GM12878 (cell line): ENCODE measurements around the gene PPP1CA. TPM values are rescaled to one million over a fixed set of nuclear protein-coding genes. Genes with fewer than 3 reads are reported as not detected.
"Not testable (repeated sequence)": the region's sequence is repeated elsewhere in the genome, so short reads cannot be mapped to it uniquely, and the experiment has no call there.

Experiments
- ATAC-seq: fragments of 200-7000 bp; cut with Tn5 transposase; 3 replicates; pipeline ENCODE4 v1.9.1; 2020; ENCODE audit warnings: mild to moderate bottlenecking, moderate library complexity
- BruUV-seq: library from RNA; stranded (reverse); fragments of 400-500 nt; replicated peaks from 2 replicates; lab custom pipeline; 2021; lab: Mats Ljungman, UMichigan
- CTCF ChIA-PET: fragments of 300-600 bp; sonication (Branson Sonifier 250); formaldehyde crosslinking; extraction: SDS; loops from one replicate; lab custom pipeline; 2021; ENCODE audit warnings: inconsistent platforms; lab: Yijun Ruan, JAX
- POLR2A ChIA-PET: fragments of 350-600 bp; formaldehyde crosslinking; extraction: SDS; loops from one replicate; lab custom pipeline; 2021; ENCODE audit warnings: inconsistent platforms; lab: Charles Lee
- RAD21 ChIA-PET: fragments of 300-600 bp; sonication (Branson Sonifier 250); formaldehyde crosslinking; loops from one replicate; lab custom pipeline; 2023; ENCODE audit warnings: antibody characterized with exemption; ENCODE audit not compliant: unreplicated experiment; lab: Charles Lee
- SMC1A ChIA-PET: fragments of 300-600 bp; sonication (Branson Sonifier 250); formaldehyde crosslinking; loops from one replicate; lab custom pipeline; 2023; ENCODE audit not compliant: unreplicated experiment, uncharacterized antibody; lab: Charles Lee
- DNase-seq: peaks from one replicate; pipeline ENCODE4 v3.0.0-alpha.2; 2011; ENCODE audit warnings: low read depth, low spot score
- FAIRE-seq: peaks from 3 replicates; lab custom pipeline; 2011; peaks lifted over from hg19 to GRCh38; lab: Jason Lieb, UNC
- H2AFZ ChIP-seq: 2 replicates; pipeline ENCODE4 v1.6.0; 2011; ENCODE audit warnings: low read depth, low read length, control low read depth; ENCODE audit not compliant: control insufficient read depth
- H3K27ac ChIP-seq: 2 replicates; pipeline ENCODE4 v1.5.1; 2011; ENCODE audit warnings: control low read depth; ENCODE audit not compliant: control insufficient read depth, insufficient read depth
- H3K27me3 ChIP-seq, 2 experiments: replicated peaks in 1 of 2; 2 replicates each; pipeline versions ENCODE4 v1.6.0 to v1.6.1; 2011; ENCODE audit warnings: low read length in 1 of 2; ENCODE audit not compliant: control insufficient read depth in 2 of 2, insufficient read depth in 2 of 2
- H3K36me3 ChIP-seq, 2 experiments: 2 replicates each; pipeline ENCODE4 v1.5.1; 2011; ENCODE audit warnings: low read length in 1 of 2; ENCODE audit not compliant: control insufficient read depth in 2 of 2, insufficient read depth in 2 of 2
- H3K4me1 ChIP-seq: 2 replicates; pipeline ENCODE4 v1.6.1; 2011; ENCODE audit warnings: mild to moderate bottlenecking, low read length, moderate library complexity, mixed read lengths; ENCODE audit not compliant: control insufficient read depth, insufficient read depth
- H3K4me2 ChIP-seq: 2 replicates; pipeline ENCODE4 v1.6.0; 2011; ENCODE audit warnings: control low read depth; ENCODE audit not compliant: control insufficient read depth, insufficient read depth
- H3K4me3 ChIP-seq: fragments of 200-600 bp; sonication (generic); 2 replicates; pipeline ENCODE4 v1.5.1; 2016
- H3K79me2 ChIP-seq: 2 replicates; pipeline ENCODE4 v1.6.0; 2011; ENCODE audit warnings: low read length; ENCODE audit not compliant: control insufficient read depth, insufficient read depth
- H3K9ac ChIP-seq: 2 replicates; pipeline ENCODE4 v1.8.0; 2011; ENCODE audit warnings: low read length, control low read depth, mixed read lengths; ENCODE audit not compliant: control insufficient read depth, insufficient read depth
- H3K9me3 ChIP-seq: replicated peaks from 3 replicates; pipeline ENCODE4 v1.5.1; 2011; ENCODE audit warnings: mild to moderate bottlenecking, low read length; ENCODE audit not compliant: control insufficient read depth, insufficient read depth
- H4K20me1 ChIP-seq: 2 replicates; pipeline ENCODE4 v1.6.0; 2011; ENCODE audit not compliant: control insufficient read depth, insufficient read depth
- BCL3 ChIP-seq: IDR thresholded peaks from 2 replicates; pipeline ENCODE4 v1.6.1; 2011; ENCODE audit warnings: borderline replicate concordance, low read depth, mild to moderate bottlenecking, moderate library complexity, low read length; ENCODE audit not compliant: insufficient read depth, poor library complexity, severe bottlenecking
- CEBPB ChIP-seq, 2 experiments: fragments of 150-350 bp in 1 of 2; IDR thresholded peaks; 2 replicates each; pipeline ENCODE4 v1.6.1; 2012 to 2014; ENCODE audit warnings: low read depth in 2 of 2, low read length in 2 of 2, borderline replicate concordance in 1 of 2, inconsistent platforms in 1 of 2
- MLLT1 ChIP-seq: fragments of 450-650 bp; IDR thresholded peaks from 2 replicates; pipeline ENCODE4 v1.6.1; 2016; ENCODE audit warnings: mild to moderate bottlenecking
- POU2F2 ChIP-seq: IDR thresholded peaks from 3 replicates; pipeline ENCODE4 v1.6.1; 2011; ENCODE audit warnings: low read depth, mild to moderate bottlenecking, low read length, borderline replicate concordance
- ZBTB11 ChIP-seq: fragments of 450-650 bp; formaldehyde crosslinking; IDR thresholded peaks from 2 replicates; pipeline ENCODE4 v1.5.0; 2022; ENCODE audit warnings: mild to moderate bottlenecking, missing genetic modification characterization
- ZNF24 ChIP-seq: fragments of 450-650 bp; IDR thresholded peaks from 2 replicates; pipeline ENCODE4 v1.6.1; 2017; ENCODE audit warnings: antibody characterized with exemption, mild to moderate bottlenecking
- WGBS: methylation state at CpG from one replicate; pipeline ENCODE4 v1.1.6; 2016; ENCODE audit warnings: low lambda C conversion rate; ENCODE audit not compliant: insufficient replicate concordance, insufficient coverage; ENCODE audit errors: missing lambda C conversion rate; 5-methylcytosine and 5-hydroxymethylcytosine counted together
- in situ Hi-C: fragments of 300-500 bp; cut with MboI; formaldehyde crosslinking; loops from 9 replicates; pipeline ENCODE4 v1.14.3; 2018; ENCODE audit warnings: mixed read lengths
- intact Hi-C: fragments of 100-400 bp; cut with micrococcal nuclease; formaldehyde crosslinking; loops from one replicate; pipeline ENCODE4 v1.14.2; 2022; ENCODE audit not compliant: unreplicated experiment
- polyA plus RNA-seq, 11 experiments: library from polyadenylated mRNA; depleted of rRNA in 4 of 11; unstranded in 6 of 11; stranded (reverse) in 5 of 11; fragments of >200 nt; fragmentation: Nextera tagmentation in 4 of 11; fragmentation: Illumina TruSeq in 1 of 11; extraction: Ambion mirVana in 4 of 11; extraction: Trizol in 1 of 11; gene quantifications; 1 replicate in 1 of 11; 2 replicates in 10 of 11; pipeline versions ENCODE4 v1.2.1 to v1.2.3, GENCODE V29; 2011 to 2016; ENCODE audit warnings: inconsistent platforms in 2 of 11, missing spikeins in 2 of 11, low read depth in 1 of 11
- total RNA-seq, 4 experiments: library from RNA; depleted of rRNA in 3 of 4; stranded (reverse); fragments of >200 nt in 3 of 4; fragmentation: Illumina TruSeq in 1 of 4; extraction: Trizol in 1 of 4; gene quantifications; 2 replicates each; pipeline versions ENCODE4 v1.2.1 to v1.2.3, GENCODE V29; 2013 to 2021

Gene PPP1CA
- total and polyA plus RNA-seq, 10 of the 15 experiments (the other 5 are each of a cell fraction or from before 2014, with no cell fraction given) = 26.4 to 458 (median 240) TPM

GRCh38 chr11:67427364-67427859, 25.8 kb upstream of the PPP1CA start:
- intact Hi-C loops, H3K4me1 ChIP-seq, BruUV-seq, H4K20me1 ChIP-seq, FAIRE-seq, H3K9me3 ChIP-seq, H3K36me3 ChIP-seq, DNase-seq, H3K27me3 ChIP-seq, in situ Hi-C loops: not testable (repeated sequence)
- peak overlapping the region; percentile 98 for H2AFZ ChIP-seq
- CTCF ChIA-PET = interaction anchor here (1.0 to 1.7 kb wide), 2 partner anchors 9 to 61 kb away, joined by 3 to 4 read pairs; no protein-coding TSS in a partner anchor
- SMC1A ChIA-PET = interaction anchor here (1.5 to 2.3 kb wide), 3 partner anchors 11 to 26 kb away, joined by 6 to 10 read pairs (median 10); partner anchors contain the start of genes PPP1CA, PTPRCAP and TBC1D10C
- H3K27ac ChIP-seq = peak overlapping the region; percentile 69
- POLR2A ChIA-PET = interaction anchor here (0.8 to 4.4 kb wide), 10 partner anchors 11 to 60 kb away, joined by 3 to 28 read pairs (median 4); partner anchors contain the start of genes PPP1CA, PTPRCAP, TBC1D10C and TMEM134
- peak overlapping the region; percentile 100 for H3K4me3 ChIP-seq
- H3K4me2 ChIP-seq = peak overlapping the region; percentile 60
- peak; percentile 28 for ATAC-seq
- H3K79me2 ChIP-seq = peaks cover 18% of the 10 kb centered on the region
- peak overlapping the region; percentile 93 for H3K9ac ChIP-seq
- peak; percentile 69; the same call in 1 of the 2 replicates for TF ChIP-seq MLLT1
- RAD21 ChIA-PET = interaction anchor here (0.8 to 2.1 kb wide), 7 partner anchors 10 to 54 kb away, joined by 3 to 8 read pairs (median 3); partner anchors contain the start of genes CORO1B, PTPRCAP, TBC1D10C and TMEM134
- WGBS = 58% methylated on average over 19 of the region's 19 CpGs

GRCh38 chr11:67423891-67424613, 22.4 kb upstream of the PPP1CA start:
- POLR2A ChIA-PET = interaction anchor here (1.3 kb wide), 1 partner anchor 19 kb away, joined by 5 read pairs; no protein-coding TSS in a partner anchor
- Histone ChIP-seq H3K4me2 (no peak overlapping the region), H3K4me3 (no peak overlapping the region), H3K79me2 (peaks cover 8% of the 10 kb centered on the region), H3K9me3 (no peaks in the 10 kb centered on the region), H3K9ac (no peak overlapping the region), H3K27ac (no peak overlapping the region), H3K4me1 (peaks cover 2% of the 10 kb centered on the region; the same call in 1 of the 2 replicates), H4K20me1 (no peaks in the 10 kb centered on the region), H3K27me3 (no peaks in the 10 kb centered on the region), H2AFZ (no peak overlapping the region), H3K36me3 (no peaks in the 10 kb centered on the region)
- ATAC-seq (no peak), DNase-seq (no peak), FAIRE-seq (no peak)
- RAD21 ChIA-PET = interaction anchor here (1.4 kb wide), 1 partner anchor 22 kb away, joined by 3 read pairs; the partner anchor contains the start of gene PPP1CA
- in situ Hi-C loops = no loop called here
- intact Hi-C loops = no loop called here
- no TSS peak for BruUV-seq
- CTCF ChIA-PET = interaction anchor here (2.0 kb wide), 1 partner anchor 15 kb away, joined by 6 read pairs; no protein-coding TSS in a partner anchor
- WGBS = 74% methylated on average over 34 of the region's 34 CpGs
- SMC1A ChIA-PET = no interaction called here
- TF ChIP-seq POU2F2 (no peak), BCL3 (no peak), ZNF24 (no peak), CEBPB (IDR thresholded peaks at IDR 0.05; ENCODE audit: borderline replicate concordance in 1 of 2, low read depth in 2 of 2, low read length in 2 of 2) (no peak), ZBTB11 (CRISPR knock-in tag) (no peak)
